HG03097 (cell line): Measurements from ENCODE around the gene TMEM221.

Source experiments
- ATAC-seq: cut with Tn5 transposase; IDR thresholded peaks from one replicate; pipeline ENCODE4 v1.9.1; 2021; ENCODE audit not compliant: unreplicated experiment, low FRiP score

Gene TMEM221

DNA sequence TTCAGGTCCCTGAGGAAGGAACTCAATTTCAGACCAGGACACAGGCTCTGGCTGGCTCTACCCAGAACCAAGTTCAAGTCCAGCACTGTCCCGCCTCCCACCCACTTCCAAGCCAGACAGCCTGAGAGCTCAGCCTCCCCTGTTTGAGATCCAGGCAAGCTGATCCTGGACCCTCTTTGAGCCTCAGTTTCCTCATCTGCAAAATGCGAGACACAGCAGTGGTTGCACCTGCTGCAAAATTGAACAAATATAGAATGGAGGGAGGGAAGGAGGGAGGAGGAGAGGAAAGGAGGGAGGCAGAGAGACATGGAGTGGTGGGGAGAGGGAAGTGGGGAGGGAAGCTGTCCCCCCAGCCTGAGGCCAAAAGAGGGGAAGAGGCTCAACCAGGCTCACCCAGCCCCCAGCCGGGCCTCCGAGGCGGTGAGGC is 751 bp downstream of the TMEM221 start:
- no peak for ATAC-seq

DNA sequence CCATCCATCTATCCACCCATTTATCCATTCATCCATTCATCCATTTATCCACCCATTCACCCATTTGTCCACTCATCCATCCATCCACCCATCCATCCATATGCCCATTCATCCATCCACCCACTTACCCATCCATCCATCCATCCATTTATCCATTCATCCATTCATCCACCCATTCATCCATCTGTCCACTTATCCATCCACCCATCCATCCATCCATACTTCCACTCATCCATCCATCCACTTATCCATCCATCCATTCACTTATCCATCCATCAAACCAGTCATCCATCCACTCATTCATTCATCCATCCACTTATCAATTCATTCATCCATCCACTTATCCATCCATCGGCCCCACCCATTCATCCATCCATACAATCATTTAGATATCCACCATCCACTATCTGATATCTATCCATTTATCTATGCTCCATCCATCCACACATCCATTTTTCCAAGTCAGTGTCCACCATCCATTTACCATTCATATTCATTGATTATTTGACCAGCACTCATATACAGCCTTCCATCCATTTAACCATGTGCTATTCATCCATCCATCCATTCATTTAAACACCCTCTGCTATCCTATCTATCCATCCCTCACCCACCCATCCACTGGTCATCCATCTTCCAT is 2.8 kb downstream of the TMEM221 start:
- no peak for ATAC-seq

DNA sequence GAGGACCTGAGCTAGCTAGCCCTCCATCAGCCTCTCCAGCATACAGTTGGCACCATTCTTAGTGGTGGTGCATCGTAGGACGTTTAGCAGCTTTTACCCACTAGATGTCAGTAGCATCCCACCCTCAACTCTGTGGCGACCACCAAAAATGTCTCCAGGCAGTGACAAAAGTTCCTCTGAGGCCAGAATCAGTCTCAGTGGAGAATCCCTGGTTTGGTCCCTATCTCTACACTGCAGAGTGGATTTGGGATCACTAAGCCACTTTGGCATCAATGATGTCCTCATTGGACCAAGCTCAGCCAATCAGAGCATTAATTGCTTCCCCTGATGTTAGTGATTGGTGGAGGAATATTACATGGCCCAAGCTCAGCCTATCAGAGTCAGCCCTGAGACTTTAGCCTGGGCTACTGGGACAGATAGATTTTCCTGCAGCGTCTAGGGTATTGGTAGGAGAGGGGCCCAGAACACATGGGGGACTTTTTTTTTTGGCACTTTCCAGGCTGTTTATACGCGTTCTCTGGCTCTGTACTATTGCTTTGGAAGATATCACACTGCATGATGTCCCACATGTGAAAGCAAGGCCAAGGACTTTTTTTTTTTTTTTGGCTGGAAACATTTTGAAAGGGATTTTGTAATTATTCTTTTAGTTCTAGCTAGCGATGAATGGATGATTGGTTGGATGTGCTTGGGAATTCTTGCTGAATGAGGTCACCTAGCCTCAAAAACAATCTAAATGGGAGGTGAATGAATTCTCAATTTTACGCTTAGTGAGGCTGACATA is 7.0 kb downstream of the TMEM221 start:
- ATAC-seq: no peak

DNA sequence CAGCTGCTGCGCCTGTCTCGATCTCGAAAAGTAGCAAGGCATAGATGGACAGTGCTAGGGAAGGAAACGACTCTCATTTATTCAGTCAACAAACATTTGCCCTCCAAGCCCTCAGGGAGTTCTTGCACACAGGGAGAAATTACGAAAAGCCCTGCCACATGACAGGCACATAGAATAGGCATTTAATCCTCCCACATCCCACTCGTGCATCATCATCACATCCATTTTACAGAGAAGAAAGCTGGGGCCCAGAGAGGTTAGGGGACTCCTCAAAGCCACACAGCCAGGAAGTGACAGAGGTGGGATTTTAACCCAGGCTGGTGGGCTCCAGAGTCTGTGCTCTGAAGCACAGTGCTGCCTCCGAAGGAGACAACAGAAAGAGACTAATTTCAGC is 11.6 kb downstream of the TMEM221 start:
- ATAC-seq: no peak

DNA sequence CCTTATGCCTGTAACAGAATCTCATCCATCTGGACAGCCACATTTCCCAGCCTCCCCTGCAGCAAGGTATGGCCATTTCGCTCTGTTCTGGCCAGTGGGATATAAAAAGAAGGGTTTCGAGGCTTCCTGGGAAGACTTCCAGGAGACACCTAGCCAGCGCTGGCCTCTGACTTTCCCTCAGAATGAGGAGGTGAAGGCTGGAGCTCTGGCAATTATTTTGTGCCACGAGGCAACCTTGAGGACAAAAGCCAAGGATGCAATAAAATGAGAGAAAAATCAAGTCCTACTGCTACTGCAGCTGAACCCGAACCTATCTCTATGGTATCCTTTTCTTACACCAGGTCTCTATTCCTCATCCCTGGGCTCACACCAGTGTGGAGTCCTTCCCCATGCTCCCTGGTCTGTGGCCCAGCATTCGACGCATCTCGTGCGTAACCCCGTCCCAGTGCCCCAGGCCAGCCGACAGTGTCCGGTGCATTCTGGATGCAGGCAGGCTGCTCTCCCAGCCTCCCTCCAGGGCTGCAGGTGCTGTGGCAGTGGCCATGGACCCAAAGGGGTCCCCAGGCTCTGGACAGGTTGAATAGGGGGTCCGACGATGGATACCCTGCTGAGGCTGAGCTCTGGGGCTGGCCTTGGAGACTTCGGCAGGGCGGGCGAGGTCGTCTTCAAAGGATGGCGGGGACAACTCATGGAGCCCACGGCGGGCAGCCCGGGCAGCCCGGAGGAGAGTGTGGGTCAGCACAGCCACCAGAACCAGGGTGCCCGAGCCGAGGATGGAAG is 12.2 kb downstream of the TMEM221 start:
- ATAC-seq: no peak

DNA sequence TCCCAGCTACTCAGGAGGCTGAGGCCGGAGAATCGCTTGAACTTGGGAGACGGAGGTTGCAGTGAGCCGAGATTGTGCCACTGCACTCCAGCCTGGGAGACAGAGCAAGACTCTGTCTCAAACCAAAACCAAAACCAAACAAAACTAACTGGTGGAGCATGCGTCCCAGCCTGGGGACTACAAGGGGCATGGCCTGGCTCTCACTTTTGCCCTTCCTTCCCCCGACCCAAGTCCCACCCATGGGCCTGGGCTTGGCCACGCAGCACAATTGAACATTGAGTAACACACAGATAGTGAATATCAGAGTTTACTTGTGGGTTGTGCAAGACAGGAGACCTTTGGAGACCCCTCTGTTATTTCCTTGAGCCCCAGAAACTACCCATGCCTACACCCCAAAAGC is 13.2 kb downstream of the TMEM221 start:
- no peak for ATAC-seq

DNA sequence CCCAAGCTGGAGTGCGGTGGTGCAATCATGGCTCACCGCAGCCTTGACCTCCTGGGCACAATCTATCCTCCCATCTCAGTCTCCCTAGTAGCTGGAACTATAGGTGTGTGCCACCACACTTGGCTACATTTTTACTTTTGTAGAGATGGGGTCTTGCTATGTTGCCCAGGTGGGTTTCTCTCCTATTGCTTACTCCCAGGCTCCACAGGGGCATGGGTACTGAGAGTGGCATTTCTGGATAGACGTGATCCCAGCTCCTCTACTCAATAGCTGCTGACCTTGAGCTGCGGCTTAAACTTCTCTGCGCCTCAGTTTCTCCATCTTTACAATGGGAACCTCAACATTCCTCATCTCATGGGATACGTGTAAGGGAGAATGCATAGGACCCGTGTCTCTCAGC is 17.1 kb downstream of the TMEM221 start:
- no peak for ATAC-seq

DNA sequence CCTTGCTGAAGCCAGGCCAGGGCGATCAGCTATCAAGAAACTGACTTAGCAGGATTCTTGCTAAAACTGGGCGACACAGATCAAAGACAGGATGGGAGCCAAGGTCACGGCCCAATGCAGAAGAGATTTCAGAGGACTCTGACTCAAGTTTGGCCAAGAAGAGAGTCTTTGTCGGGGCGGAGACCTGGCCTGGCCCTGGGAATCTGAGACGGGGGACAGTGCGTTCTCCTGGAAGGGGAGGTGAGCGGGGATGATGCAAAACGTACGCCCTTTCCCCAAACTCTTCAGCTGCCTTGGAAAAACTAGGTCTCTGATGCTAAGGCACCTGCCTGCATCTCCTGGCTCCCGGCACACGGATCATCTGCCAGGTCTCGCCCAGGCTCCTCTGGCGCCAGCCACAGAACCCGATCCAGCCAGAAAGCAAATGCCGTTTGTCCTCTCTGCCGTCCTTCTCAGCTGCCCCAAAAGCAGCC is 18.8 kb downstream of the TMEM221 start:
- no peak for ATAC-seq

DNA sequence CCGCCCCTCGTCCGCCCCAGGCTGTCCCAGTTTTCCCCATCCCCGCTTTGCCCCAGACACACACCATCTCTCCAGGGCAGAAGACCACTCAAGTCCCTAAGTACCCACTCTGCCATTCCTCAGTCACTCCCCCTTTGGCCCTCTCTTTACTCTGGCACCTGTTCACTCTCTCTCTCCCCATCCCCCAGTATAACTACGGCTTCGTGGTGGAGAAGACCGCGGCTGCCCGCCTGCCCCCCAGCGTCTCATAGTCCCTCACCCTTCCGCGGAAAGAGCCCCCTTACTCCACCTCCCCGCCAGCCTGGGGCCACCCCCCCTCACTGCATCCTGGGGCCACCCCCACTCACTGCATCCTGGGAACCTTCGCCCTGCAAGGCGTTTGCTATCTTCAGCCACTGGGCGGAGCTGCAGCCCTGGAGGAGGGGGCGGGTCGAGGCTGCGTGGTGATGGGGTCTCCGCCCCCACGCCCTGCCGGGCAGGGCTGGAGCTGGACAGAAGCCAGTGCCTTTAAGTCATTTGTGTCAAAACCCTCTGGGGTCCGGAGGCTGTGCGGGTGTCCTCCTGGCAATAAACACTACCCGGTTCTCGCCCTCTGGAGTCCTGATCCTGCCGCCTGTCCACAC is 23.6 kb downstream of the TMEM221 start:
- no peak for ATAC-seq

DNA sequence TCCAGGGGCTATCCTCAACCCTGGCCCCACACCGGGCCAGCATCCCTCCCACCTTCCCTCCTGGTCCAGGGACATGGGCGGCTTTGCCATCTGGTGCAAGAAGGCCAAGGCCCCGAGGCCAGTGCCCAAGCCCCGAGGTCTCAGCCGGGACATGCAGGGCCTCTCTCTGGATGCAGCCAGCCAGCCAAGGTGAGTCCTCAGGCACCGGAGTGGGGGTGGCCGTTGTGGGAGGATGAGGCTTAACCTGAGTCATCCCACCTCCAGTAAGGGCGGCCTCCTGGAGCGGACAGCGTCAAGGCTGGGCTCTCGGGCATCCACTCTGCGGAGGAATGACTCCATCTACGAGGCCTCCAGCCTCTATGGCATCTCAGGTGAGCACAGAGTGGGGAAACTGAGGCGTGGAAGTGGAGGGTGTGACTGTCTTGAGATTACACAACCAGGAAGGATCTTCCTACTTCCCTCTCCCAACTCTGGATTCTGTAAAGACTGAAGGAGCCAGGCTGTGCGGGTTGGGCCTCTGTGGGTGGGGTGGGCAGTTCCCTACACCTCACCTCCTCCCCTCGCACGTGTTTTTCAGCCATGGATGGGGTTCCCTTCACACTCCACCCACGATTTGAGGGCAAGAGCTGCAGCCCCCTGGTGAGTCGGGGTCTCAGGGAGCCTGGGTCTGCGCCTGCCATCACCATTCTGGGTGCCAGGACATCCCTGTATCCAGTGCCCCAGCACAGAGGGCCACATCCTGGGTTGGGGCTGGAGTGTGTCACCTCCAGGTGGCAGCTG is 24.8 kb downstream of the TMEM221 start:
- ATAC-seq: no peak

DNA sequence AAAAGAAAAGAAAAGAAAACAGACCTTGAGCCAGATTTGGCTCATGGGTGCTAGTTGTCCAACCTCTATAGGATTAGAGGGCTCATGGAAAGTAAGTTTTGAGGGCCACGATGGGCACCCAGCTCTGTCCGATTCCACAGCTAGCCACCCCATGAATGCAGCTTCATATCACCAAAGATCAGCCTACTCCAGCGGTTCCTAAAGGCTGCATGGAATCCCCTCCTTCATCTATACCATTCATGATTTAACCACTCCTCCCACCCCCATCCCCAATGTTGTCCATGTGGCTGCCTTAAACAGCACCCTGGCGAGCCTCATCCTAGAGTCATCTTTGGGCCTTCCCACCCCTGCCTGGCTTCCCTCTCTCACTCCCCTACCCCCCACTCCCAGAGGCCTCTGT is 26.5 kb downstream of the TMEM221 start:
- ATAC-seq: no peak

DNA sequence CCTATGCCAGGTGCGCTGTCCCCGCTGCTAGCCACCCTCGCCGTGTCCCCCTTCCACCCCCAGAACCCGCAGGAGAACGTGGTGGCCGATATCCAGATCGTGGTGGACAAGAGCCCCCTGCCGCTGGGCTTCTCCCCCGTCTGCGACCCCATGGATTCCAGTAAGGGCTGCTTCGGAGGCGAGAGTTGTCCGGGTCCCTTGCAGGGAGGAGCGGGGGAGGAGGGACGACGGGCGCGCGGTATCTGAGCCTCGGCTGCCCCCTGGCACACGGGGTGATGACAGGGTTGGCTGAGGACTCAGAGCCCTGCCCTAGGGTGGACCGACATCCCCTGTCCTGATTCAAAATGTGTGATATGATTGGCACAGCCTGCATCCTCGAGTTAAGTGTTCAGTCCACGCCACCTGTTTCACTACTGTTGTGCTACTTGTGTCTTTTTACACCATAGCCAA is 28.0 kb downstream of the TMEM221 start:
- ATAC-seq: peak; percentile 23

DNA sequence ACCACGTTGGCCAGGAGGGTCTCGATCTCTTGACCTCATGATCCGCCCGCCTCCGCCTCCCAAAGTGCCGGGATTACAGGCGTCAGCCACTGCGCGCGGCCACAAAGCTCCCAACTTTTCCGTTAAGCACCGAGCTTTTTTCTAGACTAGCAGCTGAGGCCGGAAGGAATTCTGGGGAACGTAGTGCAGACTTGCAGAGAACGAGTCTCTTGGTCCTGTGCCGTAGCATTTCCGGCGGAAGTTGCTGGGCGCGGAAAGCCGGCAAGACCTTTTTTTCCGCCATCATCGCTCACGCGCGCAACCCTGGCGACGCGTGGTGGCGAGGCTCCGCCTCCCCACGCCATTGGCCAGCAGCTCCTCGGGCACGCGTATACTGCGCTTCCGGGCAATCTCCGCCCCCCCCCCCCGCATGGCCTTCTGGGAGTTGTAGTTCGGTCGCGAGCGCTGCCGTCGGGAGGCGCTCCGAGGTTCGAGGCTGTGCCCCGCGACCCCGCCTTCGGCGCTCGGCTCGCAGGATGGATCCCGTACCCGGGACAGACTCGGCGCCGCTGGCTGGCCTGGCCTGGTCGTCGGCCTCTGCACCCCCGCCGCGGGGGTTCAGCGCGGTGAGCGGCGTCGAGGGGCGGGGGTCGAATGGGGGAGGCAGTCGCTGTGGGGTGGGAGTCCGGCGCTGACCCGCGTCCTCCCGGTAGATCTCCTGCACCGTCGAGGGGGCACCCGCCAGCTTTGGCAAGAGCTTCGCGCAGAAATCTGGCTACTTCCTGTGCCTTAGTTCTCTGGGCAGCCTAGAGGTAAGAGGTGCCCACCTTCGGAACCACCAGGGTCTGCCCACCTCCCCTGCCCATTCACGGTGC is 28.6 kb downstream of the TMEM221 start, which contains the start of gene MVB12A:
TSS of gene MVB12A (plus strand) at position 427 of the 854 bp plus-strand sequence. CDS start at position 516, 89 bp downstream.
- ATAC-seq: peak; percentile 83

DNA sequence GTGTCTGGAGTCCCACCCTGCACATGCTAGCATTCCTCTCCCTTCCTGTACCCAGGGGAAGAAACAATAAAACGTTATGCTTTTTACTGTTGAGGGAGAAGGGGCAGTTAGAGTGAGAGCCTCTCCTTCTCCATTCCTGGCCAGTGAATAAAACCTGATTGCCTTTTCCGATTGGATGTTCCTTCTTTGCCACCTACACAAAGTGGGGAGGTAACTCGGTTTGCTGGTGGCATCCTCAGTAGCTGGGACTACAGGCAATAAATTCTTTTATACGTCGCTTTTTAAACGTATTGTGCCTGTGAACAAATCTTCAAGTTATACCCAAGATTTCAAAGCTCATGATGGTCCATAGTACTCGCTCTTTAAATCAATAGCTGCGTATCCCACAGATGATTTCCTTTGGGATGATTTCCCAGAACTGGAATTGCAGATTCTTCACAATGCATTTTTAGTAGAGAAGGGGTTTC is 29.3 kb downstream of the TMEM221 start:
- ATAC-seq: no peak

DNA sequence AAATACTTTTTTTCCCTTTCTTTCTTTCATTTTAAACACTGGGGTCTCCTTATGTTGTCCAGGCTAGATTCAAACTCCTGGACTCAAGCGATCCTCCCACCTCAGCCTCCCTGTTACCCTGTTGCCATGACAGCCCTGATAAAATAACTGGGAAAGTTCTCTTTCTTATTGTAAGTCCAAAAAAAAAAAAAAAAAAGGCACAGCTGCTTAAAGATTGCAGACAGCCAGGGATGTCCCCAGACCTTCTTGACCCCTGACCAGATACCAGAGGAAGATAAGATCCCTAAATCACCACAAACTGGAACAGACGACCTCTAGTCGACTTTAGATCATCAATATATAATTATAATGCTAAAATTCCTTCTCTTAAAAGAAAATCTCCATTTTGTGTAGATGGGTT is 29.8 kb downstream of the TMEM221 start:
- ATAC-seq: no peak

DNA sequence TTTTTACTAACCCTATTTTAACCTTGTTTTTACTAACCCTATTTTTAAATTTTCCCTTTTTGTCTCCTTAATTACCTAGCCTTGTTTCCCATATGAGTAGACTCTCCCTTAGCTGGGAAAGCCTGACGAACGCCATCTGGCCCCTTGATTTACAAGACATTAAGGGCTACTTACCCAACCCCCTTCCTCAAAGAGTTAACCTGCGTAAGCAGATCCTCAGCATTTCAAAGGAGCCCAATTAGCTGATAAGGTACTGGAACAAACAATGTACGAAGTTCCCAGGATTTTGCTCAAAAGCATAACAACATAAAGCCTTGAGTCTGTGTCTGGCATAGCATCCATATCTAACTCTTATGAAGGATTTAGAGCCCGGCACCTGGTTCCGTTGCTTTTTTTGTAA is 33.3 kb downstream of the TMEM221 start:
- no peak for ATAC-seq

DNA sequence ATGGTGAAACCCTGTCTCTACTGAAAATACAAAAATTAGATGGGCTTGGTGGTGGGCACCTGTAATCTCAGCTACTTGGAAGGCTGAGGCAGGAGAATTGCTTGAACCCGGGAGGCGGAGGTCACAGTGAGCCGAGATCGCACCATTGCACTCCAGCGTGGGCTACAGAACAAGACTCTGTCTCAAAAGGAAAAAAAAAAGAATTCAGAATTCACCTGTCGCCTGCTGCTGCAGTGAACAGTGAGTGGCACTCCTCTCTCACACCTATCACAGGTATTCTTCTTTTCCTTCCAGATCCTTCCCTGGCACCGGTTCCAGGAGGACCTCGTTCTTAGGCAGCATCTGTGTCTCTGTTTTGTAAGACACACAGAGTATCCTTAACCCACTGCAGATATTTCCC is 34.4 kb downstream of the TMEM221 start:
- no peak for ATAC-seq

DNA sequence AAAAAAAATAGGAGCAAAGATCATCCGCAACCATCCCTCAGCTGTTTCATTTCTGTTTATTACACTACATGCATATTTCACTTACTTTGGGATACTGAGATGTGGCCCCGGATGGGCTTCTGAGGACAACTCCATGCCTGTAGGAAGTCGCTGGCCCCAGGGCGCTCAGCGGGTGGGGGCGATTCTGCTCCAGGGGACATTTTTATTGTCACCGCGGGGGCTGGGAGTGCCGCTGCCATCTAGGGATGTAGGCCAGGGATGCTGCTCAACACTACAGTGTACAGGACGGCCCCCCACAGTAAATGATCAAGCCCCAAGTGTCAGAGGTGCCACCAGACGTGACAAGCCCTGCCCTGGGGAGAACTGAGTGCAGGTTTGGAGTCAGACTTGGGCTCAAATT is 36.7 kb downstream of the TMEM221 start:
- no peak for ATAC-seq

DNA sequence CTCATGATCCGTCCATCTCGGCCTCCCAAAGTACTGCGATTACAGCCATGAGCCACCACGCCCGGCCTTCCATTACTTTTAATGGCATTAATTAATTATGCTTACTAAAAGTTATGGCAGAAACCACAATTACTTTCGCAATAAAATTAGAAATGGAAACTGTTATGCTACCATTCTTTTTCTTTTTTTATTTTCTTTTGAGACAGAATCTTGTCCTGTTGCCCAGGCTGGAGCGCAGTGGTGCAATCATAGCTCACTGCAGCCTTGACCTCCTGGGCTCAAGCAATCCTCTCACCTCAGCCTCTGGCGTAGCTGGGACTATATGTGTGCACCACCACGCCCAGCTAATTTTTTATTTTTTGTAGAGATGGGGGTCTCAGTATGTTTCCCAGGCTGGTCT is 38.5 kb downstream of the TMEM221 start:
- no peak for ATAC-seq
